HEK293 (cell line): ENCODE data around the gene CD74.

Source experiments
- FEZF1 ChIP-seq: fragments of 450-650 bp; formaldehyde crosslinking; IDR thresholded peaks from 2 replicates; pipeline ENCODE4 v1.5.1; 2016; ENCODE audit warnings: missing biosample characterization, missing genetic modification characterization
- KLF16 ChIP-seq: fragments of 450-650 bp; formaldehyde crosslinking; IDR thresholded peaks from 2 replicates; pipeline ENCODE4 v1.5.1; 2017; ENCODE audit warnings: missing biosample characterization, missing genetic modification characterization
- SETDB1 ChIP-seq: IDR thresholded peaks from one replicate; pipeline ENCODE4 v1.6.1; 2017; ENCODE audit warnings: mild to moderate bottlenecking, low read length, moderate library complexity, mixed read lengths; ENCODE audit not compliant: insufficient read length
- SP3 ChIP-seq: fragments of 450-650 bp; formaldehyde crosslinking; IDR thresholded peaks from 2 replicates; pipeline ENCODE4 v1.5.1; 2016; ENCODE audit warnings: missing biosample characterization, missing genetic modification characterization
- ZBTB1 ChIP-seq: fragments of 450-650 bp; formaldehyde crosslinking; IDR thresholded peaks from 2 replicates; pipeline ENCODE4 v1.5.1; 2016; ENCODE audit warnings: missing biosample characterization, missing genetic modification characterization
- ZBTB17 ChIP-seq: fragments of 450-650 bp; formaldehyde crosslinking; IDR thresholded peaks from 2 replicates; pipeline ENCODE4 v1.5.1; 2016; ENCODE audit warnings: missing biosample characterization, missing genetic modification characterization
- ZBTB48 ChIP-seq: fragments of 450-650 bp; formaldehyde crosslinking; IDR thresholded peaks from 2 replicates; pipeline ENCODE4 v1.5.1; 2016; ENCODE audit warnings: missing biosample characterization, missing genetic modification characterization
- ZNF112 ChIP-seq: fragments of 450-650 bp; formaldehyde crosslinking; IDR thresholded peaks from 2 replicates; pipeline ENCODE4 v1.5.0; 2017; ENCODE audit warnings: missing biosample characterization, missing genetic modification characterization
- ZNF211 ChIP-seq: fragments of 450-650 bp; formaldehyde crosslinking; IDR thresholded peaks from 2 replicates; pipeline ENCODE4 v1.5.1; 2016; ENCODE audit warnings: low read depth, missing biosample characterization, missing genetic modification characterization
- ZNF214 ChIP-seq: fragments of 450-650 bp; formaldehyde crosslinking; IDR thresholded peaks from 2 replicates; pipeline ENCODE4 v1.5.1; 2017; ENCODE audit warnings: missing biosample characterization, mild to moderate bottlenecking, missing genetic modification characterization, borderline replicate concordance
- ZNF341 ChIP-seq: fragments of 450-650 bp; formaldehyde crosslinking; IDR thresholded peaks from 2 replicates; pipeline ENCODE4; 2016; ENCODE audit warnings: low read depth, missing biosample characterization, missing genetic modification characterization
- ZNF366 ChIP-seq: fragments of 450-650 bp; formaldehyde crosslinking; conservative IDR thresholded peaks from 2 replicates; pipeline ENCODE4 v1.5.1; 2016; ENCODE audit warnings: missing biosample characterization, missing genetic modification characterization
- ZNF404 ChIP-seq: fragments of 450-650 bp; formaldehyde crosslinking; IDR thresholded peaks from 2 replicates; pipeline ENCODE4 v1.5.1; 2017; ENCODE audit warnings: missing biosample characterization, missing genetic modification characterization
- ZNF433 ChIP-seq: fragments of 450-650 bp; formaldehyde crosslinking; IDR thresholded peaks from 2 replicates; pipeline ENCODE4 v1.5.1; 2016; ENCODE audit warnings: missing biosample characterization, missing genetic modification characterization, low read depth
- ZNF48 ChIP-seq: fragments of 450-650 bp; formaldehyde crosslinking; IDR thresholded peaks from 2 replicates; pipeline ENCODE4 v1.5.1; 2016; ENCODE audit warnings: missing biosample characterization, missing genetic modification characterization
- ZNF623 ChIP-seq: fragments of 450-650 bp; formaldehyde crosslinking; IDR thresholded peaks from 2 replicates; pipeline ENCODE4 v1.5.1; 2016; ENCODE audit warnings: missing biosample characterization, missing genetic modification characterization
- ZNF654 ChIP-seq: fragments of 450-650 bp; formaldehyde crosslinking; IDR thresholded peaks from 2 replicates; pipeline ENCODE4 v1.5.1; 2016; ENCODE audit warnings: low read depth, missing biosample characterization, missing genetic modification characterization
- ZNF658 ChIP-seq: fragments of 450-650 bp; formaldehyde crosslinking; IDR thresholded peaks from 2 replicates; pipeline ENCODE4; 2016; ENCODE audit warnings: missing biosample characterization, missing genetic modification characterization
- ZNF76 ChIP-seq: fragments of 450-650 bp; formaldehyde crosslinking; IDR thresholded peaks from 2 replicates; pipeline ENCODE4; 2016; ENCODE audit warnings: low read depth, missing biosample characterization, missing genetic modification characterization, borderline replicate concordance
- TF ChIP-seq, protein P1 (sequence below): fragments of 450-650 bp; formaldehyde crosslinking; IDR thresholded peaks from 2 replicates; pipeline ENCODE4 v1.5.1; 2016; ENCODE audit warnings: missing biosample characterization, missing genetic modification characterization, low read depth
- TF ChIP-seq, protein P2 (sequence below): IDR thresholded peaks from 2 replicates; pipeline ENCODE4 v1.6.1; 2011; ENCODE audit warnings: mild to moderate bottlenecking, low read depth, low read length, borderline replicate concordance
- TF ChIP-seq, protein P3 (sequence below): fragments of 450-650 bp; IDR thresholded peaks from 2 replicates; pipeline ENCODE4 v1.5.1; 2018; ENCODE audit warnings: missing biosample characterization, mild to moderate bottlenecking, missing genetic modification characterization
- TF ChIP-seq, protein P4 (sequence below): fragments of 450-650 bp; formaldehyde crosslinking; IDR thresholded peaks from 2 replicates; pipeline ENCODE4 v1.5.1; 2016; ENCODE audit warnings: missing biosample characterization, missing genetic modification characterization
- TF ChIP-seq, protein P5 (sequence below): fragments of 450-650 bp; formaldehyde crosslinking; IDR thresholded peaks from 2 replicates; pipeline ENCODE4 v1.5.1; 2017; ENCODE audit warnings: missing biosample characterization, missing genetic modification characterization
- TF ChIP-seq, protein P6 (sequence below): fragments of 450-650 bp; formaldehyde crosslinking; IDR thresholded peaks from 2 replicates; pipeline ENCODE4 v1.5.1; 2016; ENCODE audit warnings: missing biosample characterization, missing genetic modification characterization, borderline replicate concordance
- TF ChIP-seq, protein P7 (sequence below): fragments of 450-650 bp; formaldehyde crosslinking; IDR thresholded peaks from 2 replicates; pipeline ENCODE4 v1.5.1; 2016; ENCODE audit warnings: missing biosample characterization, missing genetic modification characterization

CD74 gene

DNA sequence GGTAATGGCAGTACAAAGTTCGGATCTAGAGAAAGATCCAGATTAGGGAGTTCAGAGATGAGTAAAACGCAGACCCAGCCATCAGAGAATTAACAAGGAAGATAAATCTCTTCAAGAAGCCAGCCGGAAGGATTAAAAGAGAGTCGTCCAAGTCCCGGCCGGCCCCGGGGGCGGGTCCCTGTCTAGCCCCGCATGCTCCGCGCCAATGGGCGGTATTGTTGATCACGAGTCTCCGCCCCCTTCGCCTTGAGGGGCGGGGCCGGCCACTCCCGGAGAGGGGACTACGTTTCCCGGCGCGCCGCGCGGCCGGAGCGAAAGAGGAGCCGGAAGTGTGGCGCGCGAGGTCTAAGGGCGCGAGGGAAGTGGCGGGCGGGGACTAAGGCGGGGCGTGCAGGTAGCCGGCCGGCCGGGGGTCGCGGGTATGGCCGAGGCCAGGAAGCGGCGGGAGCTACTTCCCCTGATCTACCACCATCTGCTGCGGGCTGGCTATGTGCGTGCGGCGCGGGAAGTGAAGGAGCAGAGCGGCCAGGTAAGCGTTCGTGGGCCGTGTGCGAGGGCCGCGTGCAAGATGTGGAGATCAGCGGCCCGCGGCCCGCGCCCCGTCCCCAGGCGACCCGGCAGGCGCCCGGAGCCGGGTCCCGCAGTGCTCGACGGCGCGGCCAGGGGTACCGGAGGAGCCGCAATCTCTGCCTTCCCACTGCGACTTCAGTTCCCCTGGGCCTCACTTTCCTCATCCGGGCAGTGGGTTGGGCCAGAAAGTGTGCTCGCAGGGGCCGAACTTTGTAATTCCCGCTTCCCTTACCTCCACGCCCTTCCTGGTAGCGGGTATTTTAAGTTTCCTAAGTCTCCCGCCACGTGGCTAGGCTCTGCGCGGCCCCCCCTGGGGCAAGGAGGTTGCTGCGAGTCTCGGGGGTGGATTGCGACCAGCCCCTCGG is 55.1 kb downstream of the CD74 start, which contains the start of gene TCOF1 (continued):
- TF ChIP-seq ZNF112 (tag by site-specific recombination) (no peak), KLF16 (tag by site-specific recombination) (no peak), ZNF211 (tag by site-specific recombination) (no peak), ZBTB48 (tag by site-specific recombination) (no peak), ZNF433 (no peak), ZNF76 (tag by site-specific recombination) (peak; percentile 82), ZBTB1 (no peak), ZNF214 (tag by site-specific recombination) (no peak), FEZF1 (tag by site-specific recombination) (no peak), ZNF366 (no peak; the same call in 1 of the 2 replicates), SP3 (peak; percentile 97), ZNF654 (no peak), ZNF404 (tag by site-specific recombination) (no peak), ZNF341 (tag by site-specific recombination) (no peak), ZNF623 (tag by site-specific recombination) (no peak), ZBTB17 (tag by site-specific recombination) (peak; percentile 73), SETDB1 (no peak), ZNF658 (no peak), ZNF48 (tag by site-specific recombination) (no peak)
- TF ChIP-seq, protein P1, sequence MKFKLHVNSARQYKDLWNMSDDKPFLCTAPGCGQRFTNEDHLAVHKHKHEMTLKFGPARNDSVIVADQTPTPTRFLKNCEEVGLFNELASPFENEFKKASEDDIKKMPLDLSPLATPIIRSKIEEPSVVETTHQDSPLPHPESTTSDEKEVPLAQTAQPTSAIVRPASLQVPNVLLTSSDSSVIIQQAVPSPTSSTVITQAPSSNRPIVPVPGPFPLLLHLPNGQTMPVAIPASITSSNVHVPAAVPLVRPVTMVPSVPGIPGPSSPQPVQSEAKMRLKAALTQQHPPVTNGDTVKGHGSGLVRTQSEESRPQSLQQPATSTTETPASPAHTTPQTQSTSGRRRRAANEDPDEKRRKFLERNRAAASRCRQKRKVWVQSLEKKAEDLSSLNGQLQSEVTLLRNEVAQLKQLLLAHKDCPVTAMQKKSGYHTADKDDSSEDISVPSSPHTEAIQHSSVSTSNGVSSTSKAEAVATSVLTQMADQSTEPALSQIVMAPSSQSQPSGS (tag by site-specific recombination): no peak
- TF ChIP-seq, protein P2, sequence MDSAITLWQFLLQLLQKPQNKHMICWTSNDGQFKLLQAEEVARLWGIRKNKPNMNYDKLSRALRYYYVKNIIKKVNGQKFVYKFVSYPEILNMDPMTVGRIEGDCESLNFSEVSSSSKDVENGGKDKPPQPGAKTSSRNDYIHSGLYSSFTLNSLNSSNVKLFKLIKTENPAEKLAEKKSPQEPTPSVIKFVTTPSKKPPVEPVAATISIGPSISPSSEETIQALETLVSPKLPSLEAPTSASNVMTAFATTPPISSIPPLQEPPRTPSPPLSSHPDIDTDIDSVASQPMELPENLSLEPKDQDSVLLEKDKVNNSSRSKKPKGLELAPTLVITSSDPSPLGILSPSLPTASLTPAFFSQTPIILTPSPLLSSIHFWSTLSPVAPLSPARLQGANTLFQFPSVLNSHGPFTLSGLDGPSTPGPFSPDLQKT: no peak
- TF ChIP-seq, protein P3, sequence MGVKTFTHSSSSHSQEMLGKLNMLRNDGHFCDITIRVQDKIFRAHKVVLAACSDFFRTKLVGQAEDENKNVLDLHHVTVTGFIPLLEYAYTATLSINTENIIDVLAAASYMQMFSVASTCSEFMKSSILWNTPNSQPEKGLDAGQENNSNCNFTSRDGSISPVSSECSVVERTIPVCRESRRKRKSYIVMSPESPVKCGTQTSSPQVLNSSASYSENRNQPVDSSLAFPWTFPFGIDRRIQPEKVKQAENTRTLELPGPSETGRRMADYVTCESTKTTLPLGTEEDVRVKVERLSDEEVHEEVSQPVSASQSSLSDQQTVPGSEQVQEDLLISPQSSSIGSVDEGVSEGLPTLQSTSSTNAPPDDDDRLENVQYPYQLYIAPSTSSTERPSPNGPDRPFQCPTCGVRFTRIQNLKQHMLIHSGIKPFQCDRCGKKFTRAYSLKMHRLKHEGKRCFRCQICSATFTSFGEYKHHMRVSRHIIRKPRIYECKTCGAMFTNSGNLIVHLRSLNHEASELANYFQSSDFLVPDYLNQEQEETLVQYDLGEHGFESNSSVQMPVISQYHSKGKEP (tag by site-specific recombination): no peak
- TF ChIP-seq, protein P4, sequence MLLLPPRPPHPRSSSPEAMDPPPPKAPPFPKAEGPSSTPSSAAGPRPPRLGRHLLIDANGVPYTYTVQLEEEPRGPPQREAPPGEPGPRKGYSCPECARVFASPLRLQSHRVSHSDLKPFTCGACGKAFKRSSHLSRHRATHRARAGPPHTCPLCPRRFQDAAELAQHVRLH (tag by site-specific recombination): no peak
- TF ChIP-seq, protein P5, sequence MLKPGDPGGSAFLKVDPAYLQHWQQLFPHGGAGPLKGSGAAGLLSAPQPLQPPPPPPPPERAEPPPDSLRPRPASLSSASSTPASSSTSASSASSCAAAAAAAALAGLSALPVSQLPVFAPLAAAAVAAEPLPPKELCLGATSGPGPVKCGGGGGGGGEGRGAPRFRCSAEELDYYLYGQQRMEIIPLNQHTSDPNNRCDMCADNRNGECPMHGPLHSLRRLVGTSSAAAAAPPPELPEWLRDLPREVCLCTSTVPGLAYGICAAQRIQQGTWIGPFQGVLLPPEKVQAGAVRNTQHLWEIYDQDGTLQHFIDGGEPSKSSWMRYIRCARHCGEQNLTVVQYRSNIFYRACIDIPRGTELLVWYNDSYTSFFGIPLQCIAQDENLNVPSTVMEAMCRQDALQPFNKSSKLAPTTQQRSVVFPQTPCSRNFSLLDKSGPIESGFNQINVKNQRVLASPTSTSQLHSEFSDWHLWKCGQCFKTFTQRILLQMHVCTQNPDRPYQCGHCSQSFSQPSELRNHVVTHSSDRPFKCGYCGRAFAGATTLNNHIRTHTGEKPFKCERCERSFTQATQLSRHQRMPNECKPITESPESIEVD (tag by site-specific recombination): no peak
- TF ChIP-seq, protein P6, sequence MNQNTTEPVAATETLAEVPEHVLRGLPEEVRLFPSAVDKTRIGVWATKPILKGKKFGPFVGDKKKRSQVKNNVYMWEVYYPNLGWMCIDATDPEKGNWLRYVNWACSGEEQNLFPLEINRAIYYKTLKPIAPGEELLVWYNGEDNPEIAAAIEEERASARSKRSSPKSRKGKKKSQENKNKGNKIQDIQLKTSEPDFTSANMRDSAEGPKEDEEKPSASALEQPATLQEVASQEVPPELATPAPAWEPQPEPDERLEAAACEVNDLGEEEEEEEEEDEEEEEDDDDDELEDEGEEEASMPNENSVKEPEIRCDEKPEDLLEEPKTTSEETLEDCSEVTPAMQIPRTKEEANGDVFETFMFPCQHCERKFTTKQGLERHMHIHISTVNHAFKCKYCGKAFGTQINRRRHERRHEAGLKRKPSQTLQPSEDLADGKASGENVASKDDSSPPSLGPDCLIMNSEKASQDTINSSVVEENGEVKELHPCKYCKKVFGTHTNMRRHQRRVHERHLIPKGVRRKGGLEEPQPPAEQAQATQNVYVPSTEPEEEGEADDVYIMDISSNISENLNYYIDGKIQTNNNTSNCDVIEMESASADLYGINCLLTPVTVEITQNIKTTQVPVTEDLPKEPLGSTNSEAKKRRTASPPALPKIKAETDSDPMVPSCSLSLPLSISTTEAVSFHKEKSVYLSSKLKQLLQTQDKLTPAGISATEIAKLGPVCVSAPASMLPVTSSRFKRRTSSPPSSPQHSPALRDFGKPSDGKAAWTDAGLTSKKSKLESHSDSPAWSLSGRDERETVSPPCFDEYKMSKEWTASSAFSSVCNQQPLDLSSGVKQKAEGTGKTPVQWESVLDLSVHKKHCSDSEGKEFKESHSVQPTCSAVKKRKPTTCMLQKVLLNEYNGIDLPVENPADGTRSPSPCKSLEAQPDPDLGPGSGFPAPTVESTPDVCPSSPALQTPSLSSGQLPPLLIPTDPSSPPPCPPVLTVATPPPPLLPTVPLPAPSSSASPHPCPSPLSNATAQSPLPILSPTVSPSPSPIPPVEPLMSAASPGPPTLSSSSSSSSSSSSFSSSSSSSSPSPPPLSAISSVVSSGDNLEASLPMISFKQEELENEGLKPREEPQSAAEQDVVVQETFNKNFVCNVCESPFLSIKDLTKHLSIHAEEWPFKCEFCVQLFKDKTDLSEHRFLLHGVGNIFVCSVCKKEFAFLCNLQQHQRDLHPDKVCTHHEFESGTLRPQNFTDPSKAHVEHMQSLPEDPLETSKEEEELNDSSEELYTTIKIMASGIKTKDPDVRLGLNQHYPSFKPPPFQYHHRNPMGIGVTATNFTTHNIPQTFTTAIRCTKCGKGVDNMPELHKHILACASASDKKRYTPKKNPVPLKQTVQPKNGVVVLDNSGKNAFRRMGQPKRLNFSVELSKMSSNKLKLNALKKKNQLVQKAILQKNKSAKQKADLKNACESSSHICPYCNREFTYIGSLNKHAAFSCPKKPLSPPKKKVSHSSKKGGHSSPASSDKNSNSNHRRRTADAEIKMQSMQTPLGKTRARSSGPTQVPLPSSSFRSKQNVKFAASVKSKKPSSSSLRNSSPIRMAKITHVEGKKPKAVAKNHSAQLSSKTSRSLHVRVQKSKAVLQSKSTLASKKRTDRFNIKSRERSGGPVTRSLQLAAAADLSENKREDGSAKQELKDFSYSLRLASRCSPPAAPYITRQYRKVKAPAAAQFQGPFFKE (tag by site-specific recombination): no peak
- TF ChIP-seq, protein P7, sequence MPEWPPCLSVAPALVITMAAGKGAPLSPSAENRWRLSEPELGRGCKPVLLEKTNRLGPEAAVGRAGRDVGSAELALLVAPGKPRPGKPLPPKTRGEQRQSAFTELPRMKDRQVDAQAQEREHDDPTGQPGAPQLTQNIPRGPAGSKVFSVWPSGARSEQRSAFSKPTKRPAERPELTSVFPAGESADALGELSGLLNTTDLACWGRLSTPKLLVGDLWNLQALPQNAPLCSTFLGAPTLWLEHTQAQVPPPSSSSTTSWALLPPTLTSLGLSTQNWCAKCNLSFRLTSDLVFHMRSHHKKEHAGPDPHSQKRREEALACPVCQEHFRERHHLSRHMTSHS (tag by site-specific recombination): no peak
